GM08714 (cell line): ENCODE data around the gene SETDB1.

Source experiments
- H3K4me3 ChIP-seq: fragments of 200-500 bp; sonication (Bioruptor generic); 2 replicates; pipeline ENCODE4 v1.5.1; 2014; ENCODE audit warnings: mild to moderate bottlenecking, low read length, inconsistent platforms
- ZNF274 ChIP-seq: IDR thresholded peaks from 2 replicates; pipeline ENCODE4 v1.6.1; 2012; ENCODE audit warnings: mild to moderate bottlenecking, low read depth, low read length

The SETDB1 gene

DNA sequence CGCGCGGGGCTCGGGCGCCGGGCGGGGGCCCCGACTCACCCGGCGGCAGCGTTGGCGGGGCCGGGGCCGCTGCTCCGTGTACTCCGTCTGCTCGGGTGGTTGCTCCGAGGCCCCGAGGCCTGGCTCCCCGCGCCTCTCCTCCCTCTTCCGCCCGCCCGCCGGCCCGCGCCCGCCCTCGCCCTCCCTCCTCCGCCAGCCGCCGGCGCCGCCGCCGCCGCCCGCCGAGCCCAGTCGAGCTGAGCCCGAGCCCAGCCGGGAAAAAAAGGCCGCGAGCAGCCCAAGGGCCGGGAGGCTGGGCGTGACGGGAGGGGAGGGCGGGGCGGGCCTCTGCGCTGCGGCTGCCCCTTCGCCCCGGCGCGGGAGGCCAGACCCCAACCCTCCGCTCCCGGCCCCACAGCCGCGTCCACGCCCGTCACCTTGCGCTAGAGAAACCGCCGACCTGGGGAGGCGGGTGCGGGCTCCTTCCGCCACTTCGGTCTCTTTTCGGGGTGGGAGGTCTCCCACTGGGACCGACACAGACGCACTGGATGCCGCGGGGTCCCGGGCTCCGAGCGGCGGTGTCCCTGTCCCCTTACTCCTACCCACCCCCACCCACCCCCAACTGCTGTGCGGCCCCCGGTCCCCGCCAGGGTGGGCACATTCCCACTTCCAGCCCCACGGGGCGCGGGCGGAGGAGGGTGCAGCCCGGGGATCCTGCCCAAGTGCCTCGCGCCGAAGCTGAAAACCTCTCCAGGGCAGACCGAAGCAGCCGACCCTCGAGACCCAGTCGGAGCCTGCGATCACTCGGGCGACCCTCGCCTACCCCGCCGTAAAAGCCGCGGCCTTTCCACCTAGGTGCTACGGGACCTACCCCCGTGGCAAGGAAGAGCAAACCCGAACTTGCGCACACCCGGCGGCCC lies 48.7 kb downstream of the SETDB1 start, which contains the start of gene CERS2:
Gene CERS2, minus strand, starts transcription at position 256 of the 899 bp plus-strand sequence. CDS start 5,745 bp downstream, outside the sequence.
- no peak for TF ChIP-seq ZNF274
- peak within 1 kb of the TSS; percentile 61 for H3K4me3 ChIP-seq

DNA sequence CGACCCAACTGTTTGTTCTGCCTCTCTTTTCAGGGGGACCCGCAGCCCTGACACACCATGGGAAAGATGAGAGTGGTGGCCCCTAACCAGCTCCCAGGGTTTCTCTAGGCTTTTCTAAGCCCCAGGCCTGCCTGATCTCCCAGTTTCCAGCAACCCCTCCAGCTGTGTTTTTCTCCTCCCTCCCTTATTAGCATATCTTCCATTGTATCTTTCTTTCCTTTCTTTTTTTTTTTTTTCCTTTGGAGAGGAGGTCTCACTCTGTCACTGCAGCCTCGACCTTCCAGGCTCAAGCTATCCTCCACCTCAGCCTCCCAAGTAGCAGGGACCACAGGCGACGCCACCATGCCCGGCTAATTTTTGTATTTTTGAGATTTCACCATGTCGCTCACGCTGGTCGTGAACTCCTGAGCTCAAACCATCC lies 50.2 kb downstream of the SETDB1 start:
- TF ChIP-seq ZNF274, result no peak
- H3K4me3 ChIP-seq, result no peak overlapping the region

GRCh38 chr1:150976879-150977694 lies 50.9 kb downstream of the SETDB1 start:
- no peak overlapping the region for H3K4me3 ChIP-seq
- TF ChIP-seq ZNF274, result no peak

- H3K4me3 ChIP-seq, result no peak overlapping the region; the same call in 1 of the 2 replicates
- TF ChIP-seq ZNF274, result no peak
Observed at GRCh38 chr1:150979092-150980056, 53.2 kb downstream of the SETDB1 start.

DNA sequence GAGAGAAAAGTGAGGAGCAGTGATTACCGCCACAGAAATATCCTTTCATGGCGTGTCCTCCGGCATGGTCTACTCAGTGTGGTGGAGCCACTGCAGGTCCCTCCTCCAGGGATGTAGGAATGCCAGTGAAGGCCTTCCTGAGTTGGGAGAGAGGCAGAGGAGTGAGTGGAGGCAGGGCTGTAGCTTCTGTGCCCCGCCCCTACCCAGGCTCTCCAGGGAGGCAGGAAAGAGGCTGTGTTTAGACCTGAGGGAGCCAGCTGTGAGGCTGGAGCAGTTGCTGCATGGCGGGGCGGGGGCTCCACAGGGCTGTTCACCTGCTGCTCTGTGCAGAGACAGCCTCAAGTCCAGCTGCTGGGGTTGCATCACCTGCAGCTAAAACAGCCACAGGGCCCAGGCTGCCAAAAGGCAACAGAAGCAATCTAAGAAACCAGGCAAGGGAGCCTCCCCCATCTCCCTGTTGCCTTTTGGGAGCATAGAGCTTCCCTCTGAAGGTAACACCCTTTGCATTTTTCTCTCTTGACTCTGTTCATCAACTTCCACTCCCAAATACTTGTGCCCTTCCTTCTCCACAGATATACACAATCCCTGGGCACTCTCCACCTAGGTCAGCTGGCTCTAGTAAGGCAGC lies 55.1 kb downstream of the SETDB1 start:
- no peak overlapping the region for H3K4me3 ChIP-seq
- no peak for TF ChIP-seq ZNF274

DNA sequence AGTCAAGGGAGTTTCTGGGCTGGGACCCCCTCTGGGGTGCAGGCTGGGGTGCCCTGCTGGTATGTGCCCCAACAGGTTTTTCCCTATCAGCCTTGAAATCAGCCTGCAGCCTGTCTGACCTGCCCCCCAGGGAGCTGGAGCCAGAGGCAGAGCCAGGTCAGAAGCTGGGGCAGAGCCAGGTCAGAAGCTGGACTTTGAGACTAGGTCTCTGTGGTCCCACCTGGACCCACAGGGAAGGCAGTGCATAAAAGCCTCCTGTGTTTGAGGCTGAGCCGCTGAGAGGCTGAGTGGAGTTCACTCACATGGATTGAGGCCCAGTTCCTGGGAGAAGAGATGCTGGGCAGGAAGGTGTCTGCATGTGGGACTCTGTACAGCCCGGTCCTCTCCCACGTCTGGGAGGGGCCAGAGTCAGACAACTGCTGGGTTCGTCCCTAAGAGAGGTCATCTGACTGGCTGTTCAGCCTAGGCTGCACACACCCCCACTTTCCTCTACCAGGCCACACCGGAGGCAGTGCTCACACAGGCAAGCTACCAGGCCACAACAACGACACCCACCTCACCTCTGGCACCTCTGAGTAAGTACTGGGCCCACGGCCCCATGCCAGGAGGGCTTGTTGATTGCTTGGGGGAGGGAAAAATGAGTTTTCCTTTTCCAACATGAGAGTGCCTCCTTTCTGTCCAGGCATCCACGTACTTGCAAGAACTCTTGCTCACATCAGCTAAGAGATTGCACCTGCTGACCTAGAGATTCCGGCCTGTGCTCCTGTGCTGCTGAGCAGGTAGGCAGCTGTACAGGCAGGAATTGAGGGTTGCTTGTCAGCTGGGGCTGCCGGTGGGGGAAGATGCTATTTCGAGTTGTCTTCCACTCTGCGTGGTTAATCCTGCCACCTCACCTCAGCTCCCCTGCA lies 55.9 kb downstream of the SETDB1 start, which contains the start of gene ANXA9:
Gene ANXA9, plus strand, starts transcription at position 488 of the 908 bp plus-strand sequence. CDS start 814 bp downstream, outside the sequence.
- TF ChIP-seq ZNF274, result no peak
- H3K4me3 ChIP-seq, result no peak within 1 kb of the TSS

- no peak for TF ChIP-seq ZNF274
- no peak overlapping the region for H3K4me3 ChIP-seq
Observed at GRCh38 chr1:150985179-150985825, 59.1 kb downstream of the SETDB1 start.

DNA sequence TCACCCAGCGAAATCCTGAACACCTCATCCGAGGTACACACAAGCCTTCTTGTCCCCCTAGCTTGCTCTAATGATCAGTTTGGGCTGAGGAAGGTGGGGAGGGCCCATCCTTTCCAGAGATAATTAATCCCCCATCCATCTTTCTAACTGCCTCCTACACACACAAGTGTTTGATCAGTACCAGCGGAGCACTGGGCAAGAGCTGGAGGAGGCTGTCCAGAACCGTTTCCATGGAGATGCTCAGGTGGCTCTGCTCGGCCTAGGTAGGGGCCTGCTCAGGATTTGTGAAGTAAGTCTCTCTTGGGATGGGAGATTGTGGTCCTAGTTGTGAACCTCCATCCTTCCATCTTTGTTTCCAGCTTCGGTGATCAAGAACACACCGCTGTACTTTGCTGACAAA lies 61.8 kb downstream of the SETDB1 start:
- TF ChIP-seq ZNF274, result no peak
- no peak overlapping the region for H3K4me3 ChIP-seq

- no peak overlapping the region for H3K4me3 ChIP-seq
- no peak for TF ChIP-seq ZNF274
Observed at GRCh38 chr1:150992626-150993025, 66.5 kb downstream of the SETDB1 start.

DNA sequence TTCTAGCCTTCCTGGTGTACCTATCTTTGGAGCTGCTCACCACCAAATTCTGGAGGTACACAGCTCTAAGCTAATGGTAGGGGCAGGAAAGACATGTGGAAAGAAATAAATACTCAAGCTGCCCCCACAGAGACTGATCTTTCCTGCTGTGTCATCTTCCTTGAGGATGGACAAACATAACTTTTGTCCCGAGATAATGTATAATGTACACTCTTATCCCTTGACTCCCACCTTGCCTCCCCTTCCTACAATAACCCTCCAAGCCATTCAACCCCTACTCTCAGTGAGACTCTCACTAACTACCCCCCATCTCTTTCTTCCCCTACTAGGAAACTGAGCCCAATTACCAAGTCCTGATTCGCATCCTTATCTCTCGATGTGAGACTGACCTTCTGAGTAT lies 68.1 kb downstream of the SETDB1 start:
- no peak overlapping the region for H3K4me3 ChIP-seq
- no peak for TF ChIP-seq ZNF274

DNA sequence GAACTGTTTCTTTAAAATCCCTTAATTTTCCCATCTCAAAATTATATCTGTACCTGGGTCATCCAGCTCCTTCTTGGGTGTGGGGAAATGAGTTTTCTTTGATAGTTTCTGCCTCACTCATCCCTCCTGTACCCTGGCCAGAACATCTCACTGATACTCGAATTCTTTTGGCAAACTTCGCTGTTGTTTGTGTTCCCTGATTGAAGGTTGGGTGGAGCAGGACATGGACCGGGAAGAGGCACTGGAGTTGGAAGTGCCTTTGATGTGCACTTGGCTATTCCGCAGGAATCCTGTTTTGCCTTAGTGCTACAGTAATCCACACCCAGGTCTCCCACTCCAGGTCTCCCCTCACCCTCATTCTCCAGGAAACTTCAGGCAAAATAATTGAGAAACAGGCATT lies 69.3 kb downstream of the SETDB1 start:
- no peak overlapping the region for H3K4me3 ChIP-seq
- no peak for TF ChIP-seq ZNF274

DNA sequence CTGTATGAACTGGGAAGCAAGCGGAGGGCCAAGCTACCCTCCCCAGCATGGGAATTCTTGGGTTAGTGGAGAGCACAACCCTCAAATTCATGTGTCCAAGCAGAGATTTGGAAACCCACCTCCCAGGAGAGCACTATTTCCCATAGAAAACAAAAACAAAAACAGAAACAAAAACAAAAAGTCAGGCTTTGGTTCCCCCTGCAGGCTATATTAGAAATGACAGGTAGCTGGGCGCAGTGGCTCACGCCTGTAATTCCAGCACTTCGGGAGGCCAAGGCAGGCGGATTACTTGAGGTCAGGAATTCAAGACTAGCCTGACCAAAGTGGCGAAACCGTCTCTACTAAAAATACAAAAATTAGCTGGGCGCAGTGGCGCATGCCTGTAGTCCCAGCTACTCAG lies 69.7 kb downstream of the SETDB1 start:
- no peak overlapping the region for H3K4me3 ChIP-seq
- TF ChIP-seq ZNF274, result no peak
